K562 (cell line): ENCODE results near the gene LRRTM1. TPM values are rescaled to one million over a fixed set of nuclear protein-coding genes. Genes with fewer than 3 reads are reported as not detected.

Source experiments
- ATAC-seq: fragments of 200-7000 bp; cut with Tn5 transposase; 3 replicates; pipeline ENCODE4 v1.9.1; 2020; ENCODE audit warnings: moderate library complexity
- BruUV-seq: library from RNA; stranded (reverse); fragments of 400-500 nt; replicated peaks from 2 replicates; lab custom pipeline; 2021; lab: Mats Ljungman, UMichigan
- CTCF ChIA-PET: fragments of 300-600 bp; formaldehyde crosslinking; extraction: SDS; loops from one replicate; lab custom pipeline; 2021; ENCODE audit warnings: low intra/inter-chr PET ratio; lab: Yijun Ruan, JAX
- POLR2A ChIA-PET: fragments of 300-600, 350-650 bp; sonication (Branson Sonifier 250); formaldehyde crosslinking; extraction: SDS; loops from one replicate; lab custom pipeline; 2021; ENCODE audit warnings: antibody characterized with exemption, inconsistent platforms; lab: Yijun Ruan, JAX
- DNase-seq, 4 experiments: peaks; one replicate each; pipeline versions ENCODE4 v3.0.0 to v3.0.0-alpha.2; 2011 to 2018; ENCODE audit warnings: low spot score in 3 of 4, mixed read lengths in 3 of 4; ENCODE audit errors: extremely low read depth in 1 of 4
- FAIRE-seq: peaks from 2 replicates; lab custom pipeline; 2011; peaks lifted over from hg19 to GRCh38; lab: Jason Lieb, UNC
- H2AFZ ChIP-seq: 2 replicates; pipeline ENCODE4 v1.6.0; 2011; ENCODE audit warnings: low read depth, low read length, control low read depth, inconsistent platforms
- H3K27ac ChIP-seq: fragments of 200-600 bp; 3 replicates; pipeline ENCODE4 v1.8.0; 2011; ENCODE audit warnings: low read depth, mild to moderate bottlenecking, control low read depth, inconsistent platforms, low read length, moderate library complexity, mixed read lengths; ENCODE audit errors: extremely low read depth
- H3K27me3 ChIP-seq, 2 experiments: fragments of 300-600 bp in 1 of 2; 2 replicates in 1 of 2; 3 replicates in 1 of 2; pipeline versions ENCODE4 v1.6.0 to v1.8.0; 2011; ENCODE audit warnings: inconsistent platforms in 2 of 2, low read length in 2 of 2, mild to moderate bottlenecking in 1 of 2, mixed read lengths in 1 of 2, moderate library complexity in 1 of 2; ENCODE audit not compliant: control insufficient read depth in 2 of 2, insufficient read depth in 2 of 2
- H3K36me3 ChIP-seq: fragments of 300-600 bp; 3 replicates; pipeline ENCODE4 v1.8.0; 2011; ENCODE audit warnings: mild to moderate bottlenecking, low read length, inconsistent platforms; ENCODE audit not compliant: control insufficient read depth, insufficient read depth
- H3K4me1 ChIP-seq, 2 experiments: fragments of 200-600 bp in 1 of 2; replicated peaks in 1 of 2; 2 replicates in 1 of 2; 3 replicates in 1 of 2; pipeline versions ENCODE4 v1.5.1 to v1.8.0; 2011; ENCODE audit warnings: inconsistent platforms in 2 of 2, low read length in 2 of 2, mild to moderate bottlenecking in 1 of 2, mixed read lengths in 1 of 2, moderate library complexity in 1 of 2; ENCODE audit not compliant: control insufficient read depth in 2 of 2, insufficient read depth in 2 of 2
- H3K4me2 ChIP-seq: 2 replicates; pipeline ENCODE4 v1.6.1; 2011; ENCODE audit warnings: low read length, control low read depth, inconsistent platforms, mixed read lengths; ENCODE audit not compliant: insufficient read depth
- H3K4me3 ChIP-seq: fragments of 200-600 bp; sonication (generic), shearing (Covaris generic); 2 replicates; pipeline ENCODE4 v1.5.1; 2016; ENCODE audit warnings: control low read depth, inconsistent platforms
- H3K79me2 ChIP-seq: fragments of 200-600 bp; 3 replicates; pipeline ENCODE4 v1.8.0; 2011; ENCODE audit warnings: low read length, inconsistent platforms; ENCODE audit not compliant: control insufficient read depth, insufficient read depth
- H3K9ac ChIP-seq, 2 experiments: 2 replicates each; pipeline versions ENCODE4 v1.6.0 to v1.6.1; 2011; ENCODE audit warnings: low read depth in 2 of 2, low read length in 2 of 2, control low read depth in 1 of 2, inconsistent platforms in 1 of 2, mild to moderate bottlenecking in 1 of 2, mixed read lengths in 1 of 2; ENCODE audit not compliant: insufficient read depth in 1 of 2
- H3K9me1 ChIP-seq: one replicate; pipeline ENCODE4 v1.6.0; 2011; ENCODE audit warnings: inconsistent platforms, mild to moderate bottlenecking, low read length, moderate library complexity; ENCODE audit not compliant: control insufficient read depth, insufficient read depth
- H3K9me3 ChIP-seq: replicated peaks from 2 replicates; pipeline ENCODE4 v1.5.1; 2011; ENCODE audit warnings: low read depth, low read length, inconsistent platforms; ENCODE audit not compliant: control insufficient read depth, insufficient read depth
- H4K20me1 ChIP-seq: replicated peaks from 2 replicates; pipeline ENCODE4 v1.6.1; 2011; ENCODE audit warnings: low read length, inconsistent platforms, mixed read lengths; ENCODE audit not compliant: control insufficient read depth, insufficient read depth
- ARID2 ChIP-seq: fragments of 450-650 bp; IDR thresholded peaks from 2 replicates; pipeline ENCODE4 v1.6.1; 2017; ENCODE audit warnings: antibody characterized with exemption, mild to moderate bottlenecking
- DEAF1 ChIP-seq: fragments of 450-650 bp; formaldehyde crosslinking; IDR thresholded peaks from 2 replicates; pipeline ENCODE4 v1.4.0; 2020; ENCODE audit warnings: mild to moderate bottlenecking, moderate library complexity
- EHMT2 ChIP-seq: fragments of 450-650 bp; IDR thresholded peaks from 2 replicates; pipeline ENCODE4 v1.6.1; 2018; ENCODE audit warnings: antibody characterized with exemption
- IRF9 ChIP-seq: fragments of 450-650 bp; IDR thresholded peaks from 2 replicates; pipeline ENCODE4 v1.6.1; 2016; ENCODE audit warnings: missing biosample characterization, missing genetic modification characterization
- NR2F6 ChIP-seq: fragments of 450-650 bp; formaldehyde crosslinking; IDR thresholded peaks from 2 replicates; pipeline ENCODE4 v1.4.0; 2020; ENCODE audit warnings: mild to moderate bottlenecking
- RAD21 ChIP-seq, 2 experiments: fragments of 250-450 bp in 1 of 2; fragments of 450-650 bp in 1 of 2; sonication (Bioruptor Pico) in 1 of 2; formaldehyde crosslinking in 1 of 2; IDR thresholded peaks in 1 of 2; conservative IDR thresholded peaks in 1 of 2; 2 replicates each; pipeline versions ENCODE4 v1.4.0 to v1.8.0; 2020 to 2022; ENCODE audit warnings: mild to moderate bottlenecking in 2 of 2, moderate library complexity in 1 of 2
- SMC3 ChIP-seq: conservative IDR thresholded peaks from 2 replicates; pipeline ENCODE4 v1.6.1; 2011; ENCODE audit warnings: low read depth, low read length, improper control_type of control experiment; ENCODE audit not compliant: insufficient read depth
- STAT5A ChIP-seq: IDR thresholded peaks from 2 replicates; pipeline ENCODE4 v1.6.1; 2012; ENCODE audit warnings: low read length, inconsistent platforms, borderline replicate concordance
- ZEB2 ChIP-seq: fragments of 450-650 bp; IDR thresholded peaks from 2 replicates; pipeline ENCODE4 v1.6.1; 2016
- ZFP36 ChIP-seq: fragments of 150-350 bp; IDR thresholded peaks from 2 replicates; pipeline ENCODE4 v1.6.1; 2018; ENCODE audit warnings: low read length, low read depth; ENCODE audit not compliant: partially characterized antibody
- ZNF655 ChIP-seq: fragments of 250-450 bp; sonication (Bioruptor Pico); IDR thresholded peaks from 2 replicates; pipeline ENCODE4 v1.5.0; 2021
- in situ Hi-C: fragments of 300-500 bp; cut with MboI; formaldehyde crosslinking; loops from 4 replicates; pipeline ENCODE4 v1.15.0; 2018; ENCODE audit warnings: inconsistent platforms, mixed read lengths
- intact Hi-C: fragments of 100-400 bp; cut with micrococcal nuclease; formaldehyde crosslinking; loops from 2 replicates; pipeline ENCODE4 v1.14.2; 2022
- polyA plus RNA-seq, 8 experiments: library from polyadenylated mRNA; depleted of rRNA in 4 of 8; stranded (reverse) in 5 of 8; unstranded in 3 of 8; fragments of >200 nt; fragmentation: Nextera tagmentation in 2 of 8; fragmentation: Illumina TruSeq in 1 of 8; extraction: Ambion mirVana in 2 of 8; extraction: Trizol in 1 of 8; gene quantifications; 2 replicates each; pipeline versions ENCODE4 v1.2.1 to v1.2.3, GENCODE V29; 2011 to 2014; ENCODE audit warnings: inconsistent platforms in 1 of 8, missing spikeins in 1 of 8
- total RNA-seq, 7 experiments: library from RNA; depleted of rRNA in 6 of 7; stranded (reverse); fragments of >200 nt in 6 of 7; fragmentation: Illumina TruSeq in 2 of 7; extraction: Trizol in 2 of 7; gene quantifications; 2 replicates each; pipeline versions ENCODE4 v1.2.1 to v1.2.3, GENCODE V29; 2011 to 2021; ENCODE audit warnings: low replicate concordance in 1 of 7
- TF ChIP-seq, protein P1 (sequence below), 3 experiments: IDR thresholded peaks in 2 of 3; conservative IDR thresholded peaks in 1 of 3; 2 replicates each; pipeline ENCODE4 v1.5.1; 2011 to 2012; ENCODE audit warnings: low read length in 3 of 3, mild to moderate bottlenecking in 3 of 3, control low read depth in 2 of 3, improper control_type of control experiment in 1 of 3, inconsistent platforms in 1 of 3, low read depth in 1 of 3, mixed read lengths in 1 of 3, moderate library complexity in 1 of 3; ENCODE audit not compliant: insufficient read depth in 2 of 3

LRRTM1 gene
- total and polyA plus RNA-seq, 9 of the 15 experiments (the other 6 are each of a cell fraction or from before 2014, with no cell fraction given): 0.07 to 0.33 (median 0.11) TPM; not detected in 6

- TF ChIP-seq STAT5A: no peak
Observed at GRCh38 chr2:80326861-80327260, 22.3 kb upstream of the LRRTM1 start (continued).

DNA sequence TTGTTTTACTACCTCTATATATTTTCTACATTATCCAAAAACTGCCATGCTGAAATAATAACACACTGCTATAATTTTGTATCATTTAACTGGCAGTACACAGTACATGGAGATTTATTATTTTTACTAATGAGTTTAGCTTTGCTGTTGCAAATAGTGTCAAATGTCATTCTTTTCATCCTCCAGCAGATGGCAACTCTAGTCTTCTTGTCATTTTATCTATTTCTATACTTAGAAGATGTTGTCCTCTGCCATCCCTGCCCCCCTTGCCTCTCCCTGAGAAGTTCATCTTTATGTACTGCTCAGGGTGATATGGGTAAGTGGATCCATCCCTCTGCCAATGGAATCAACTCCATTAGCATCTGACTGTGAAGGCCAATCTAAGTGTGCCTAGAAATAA, 21.7 kb upstream of the LRRTM1 start:
- Histone ChIP-seq H3K79me2 (no peaks in the 10 kb centered on the region), H4K20me1 (no peaks in the 10 kb centered on the region), H3K4me3 (no peak overlapping the region), H3K9me3 (no peaks in the 10 kb centered on the region), H3K27me3 (peaks cover 6 to 13% of the 10 kb centered on the region in 2 experiments; a peak in 3 of 5 replicates), H3K9me1 (no peaks in the 10 kb centered on the region), H2AFZ (no peak overlapping the region), H3K4me1 (peaks cover 0 to 6% of the 10 kb centered on the region in 2 experiments; a peak in 3 of 5 replicates), H3K27ac (no peak overlapping the region), H3K9ac (no peak overlapping the region), H3K4me2 (no peak overlapping the region), H3K36me3 (no peaks in the 10 kb centered on the region)
- BruUV-seq: no TSS peak
- in situ Hi-C loops (loop anchor here (5.0 kb wide), 1 partner anchor 101 kb away; no protein-coding TSS in a partner anchor), intact Hi-C loops (loop anchor here (1.0 to 10.0 kb wide), 4 partner anchors 56 to 391 kb away; no protein-coding TSS in a partner anchor)
- peak; percentile 61 for FAIRE-seq
- CTCF ChIA-PET: interaction anchor here (0.7 to 1.5 kb wide), 3 partner anchors 103 to 173 kb away, joined by 3 to 5 read pairs (median 5); no protein-coding TSS in a partner anchor
- POLR2A ChIA-PET: interaction anchor here (1.2 to 1.3 kb wide), 2 partner anchors 30 to 173 kb away, joined by 4 to 5 read pairs; no protein-coding TSS in a partner anchor
- peak; percentile 74 for ATAC-seq
- DNase-seq: peak in 2 of 4 experiments; percentile 12 to 48
- TF ChIP-seq ZEB2 (no peak), ARID2 (0 out of 2 replicates have a peak, but pooled peaks have one; percentile 44), IRF9 (tag) (no peak), NR2F6 (CRISPR knock-in tag) (no peak), DEAF1 (CRISPR knock-in tag) (0 out of 2 replicates have a peak, but pooled peaks have one; percentile 24), SMC3 (peak; percentile 58), ZFP36 (no peak), ZNF655 (no peak), EHMT2 (no peak), RAD21 (CRISPR knock-in tag; conservative IDR thresholded peaks at IDR 0.05 in 1 of 2, IDR thresholded peaks at IDR 0.05 in 1 of 2) (peak; percentile 76 to 87)
- TF ChIP-seq, protein P1, sequence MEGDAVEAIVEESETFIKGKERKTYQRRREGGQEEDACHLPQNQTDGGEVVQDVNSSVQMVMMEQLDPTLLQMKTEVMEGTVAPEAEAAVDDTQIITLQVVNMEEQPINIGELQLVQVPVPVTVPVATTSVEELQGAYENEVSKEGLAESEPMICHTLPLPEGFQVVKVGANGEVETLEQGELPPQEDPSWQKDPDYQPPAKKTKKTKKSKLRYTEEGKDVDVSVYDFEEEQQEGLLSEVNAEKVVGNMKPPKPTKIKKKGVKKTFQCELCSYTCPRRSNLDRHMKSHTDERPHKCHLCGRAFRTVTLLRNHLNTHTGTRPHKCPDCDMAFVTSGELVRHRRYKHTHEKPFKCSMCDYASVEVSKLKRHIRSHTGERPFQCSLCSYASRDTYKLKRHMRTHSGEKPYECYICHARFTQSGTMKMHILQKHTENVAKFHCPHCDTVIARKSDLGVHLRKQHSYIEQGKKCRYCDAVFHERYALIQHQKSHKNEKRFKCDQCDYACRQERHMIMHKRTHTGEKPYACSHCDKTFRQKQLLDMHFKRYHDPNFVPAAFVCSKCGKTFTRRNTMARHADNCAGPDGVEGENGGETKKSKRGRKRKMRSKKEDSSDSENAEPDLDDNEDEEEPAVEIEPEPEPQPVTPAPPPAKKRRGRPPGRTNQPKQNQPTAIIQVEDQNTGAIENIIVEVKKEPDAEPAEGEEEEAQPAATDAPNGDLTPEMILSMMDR (IDR thresholded peaks at IDR 0.05 in 2 of 3, conservative IDR thresholded peaks at IDR 0.05 in 1 of 3; ENCODE audit: insufficient read depth in 2 of 3, low read depth in 1 of 3, low read length in 3 of 3): peak; percentile 35 to 63 (median 39); a peak in 4 of 6 replicates
